ENCODE data around the gene WNT16.

GRCh38 chr7:121344497-121344896 lies 15.7 kb downstream of the WNT16 start:
- TF ChIP-seq CTCF (IDR thresholded peaks at IDR 0.05), result no peak
- TF ChIP-seq POLR2A (IDR thresholded peaks at IDR 0.05), result no peak

All from lower leg skin (tissue), 3 donors.